Fibroblast of lung (primary cell): ENCODE results near the gene LGR6. TPM values are rescaled to one million over a fixed set of nuclear protein-coding genes. Genes with fewer than 3 reads are reported as not detected.

ENCODE experiments used
- DNase-seq, 2 donors: peaks; one replicate each; pipeline versions ENCODE4 v3.0.0 to v3.0.0-alpha.2; 2010; ENCODE audit warnings: low read depth in 2 of 2
- H2AFZ ChIP-seq: 2 replicates; pipeline ENCODE4 v1.5.1; 2012; ENCODE audit warnings: low read length, control low read depth, inconsistent platforms
- H3K27ac ChIP-seq: 2 replicates; pipeline ENCODE4 v1.5.1; 2011; ENCODE audit warnings: low read length, control low read depth; ENCODE audit not compliant: insufficient read depth
- H3K27me3 ChIP-seq: 2 replicates; pipeline ENCODE4 v1.5.1; 2011; ENCODE audit warnings: mild to moderate bottlenecking, low read length; ENCODE audit not compliant: control insufficient read depth, insufficient read depth
- H3K36me3 ChIP-seq: 2 replicates; pipeline ENCODE4 v1.5.1; 2011; ENCODE audit warnings: low read length; ENCODE audit not compliant: control insufficient read depth, insufficient read depth
- H3K4me1 ChIP-seq: 2 replicates; pipeline ENCODE4 v1.5.1; 2011; ENCODE audit warnings: low read length; ENCODE audit not compliant: control insufficient read depth, insufficient read depth; ENCODE audit errors: extremely low read depth
- H3K4me2 ChIP-seq: 2 replicates; pipeline ENCODE4 v1.5.1; 2011; ENCODE audit warnings: low read length, control low read depth; ENCODE audit not compliant: insufficient read depth; ENCODE audit errors: extremely low read depth
- H3K4me3 ChIP-seq, 4 experiments: fragments of 200-600 bp in 1 of 4; sonication (generic) in 1 of 4; replicated peaks in 1 of 4; 2 replicates each; pipeline ENCODE4 v1.5.1; 2011 to 2016; ENCODE audit warnings: low read length in 4 of 4, low read depth in 3 of 4, mild to moderate bottlenecking in 3 of 4, control low read depth in 2 of 4, inconsistent platforms in 1 of 4, mixed read lengths in 1 of 4; ENCODE audit not compliant: insufficient read depth in 1 of 4; ENCODE audit errors: control extremely low read depth in 1 of 4
- H3K79me2 ChIP-seq: 2 replicates; pipeline ENCODE4 v1.5.1; 2012; ENCODE audit warnings: mild to moderate bottlenecking, low read length, inconsistent platforms; ENCODE audit not compliant: control insufficient read depth, insufficient read depth
- H3K9ac ChIP-seq: 2 replicates; pipeline ENCODE4 v1.5.1; 2011; ENCODE audit warnings: mild to moderate bottlenecking, low read length, control low read depth; ENCODE audit not compliant: insufficient read depth
- H3K9me3 ChIP-seq: 2 replicates; pipeline ENCODE4 v1.5.1; 2012; ENCODE audit warnings: low read depth, low read length; ENCODE audit not compliant: control insufficient read depth, insufficient read depth
- H4K20me1 ChIP-seq: 2 replicates; pipeline ENCODE4 v1.5.1; 2011; ENCODE audit warnings: low read length; ENCODE audit not compliant: control insufficient read depth, insufficient read depth; ENCODE audit errors: extremely low read depth
- EZH2 ChIP-seq: IDR thresholded peaks from 2 replicates; pipeline ENCODE4 v1.5.1; 2012; ENCODE audit warnings: low read length, control low read depth, mild to moderate bottlenecking; ENCODE audit errors: missing control alignments
- polyA plus RNA-seq, 2 donors: library from polyadenylated mRNA; depleted of rRNA in 1 of 2; stranded (reverse) in 1 of 2; unstranded in 1 of 2; fragments of >200 nt; gene quantifications; 2 replicates each; pipeline ENCODE4 v1.2.1, GENCODE V29; 2011 to 2012; ENCODE audit warnings: missing spikeins in 1 of 2
- total RNA-seq: library from RNA; depleted of rRNA; stranded (reverse); fragments of >200 nt; gene quantifications from 2 replicates; pipeline ENCODE4 v1.2.1, GENCODE V29; 2014
- TF ChIP-seq, protein P1 (sequence below), 2 donors: IDR thresholded peaks in 1 of 2; conservative IDR thresholded peaks in 1 of 2; 1 replicate in 1 of 2; 2 replicates in 1 of 2; pipeline ENCODE4 v1.5.1; 2011 to 2012; ENCODE audit warnings: low read length in 2 of 2, control low read depth in 1 of 2, inconsistent platforms in 1 of 2, low read depth in 1 of 2, mild to moderate bottlenecking in 1 of 2

Gene LGR6
- total and polyA plus RNA-seq, 2 donors (not counting 1 experiment from before 2014, with no cell fraction given): 0.02 TPM; not detected in 1

DNA sequence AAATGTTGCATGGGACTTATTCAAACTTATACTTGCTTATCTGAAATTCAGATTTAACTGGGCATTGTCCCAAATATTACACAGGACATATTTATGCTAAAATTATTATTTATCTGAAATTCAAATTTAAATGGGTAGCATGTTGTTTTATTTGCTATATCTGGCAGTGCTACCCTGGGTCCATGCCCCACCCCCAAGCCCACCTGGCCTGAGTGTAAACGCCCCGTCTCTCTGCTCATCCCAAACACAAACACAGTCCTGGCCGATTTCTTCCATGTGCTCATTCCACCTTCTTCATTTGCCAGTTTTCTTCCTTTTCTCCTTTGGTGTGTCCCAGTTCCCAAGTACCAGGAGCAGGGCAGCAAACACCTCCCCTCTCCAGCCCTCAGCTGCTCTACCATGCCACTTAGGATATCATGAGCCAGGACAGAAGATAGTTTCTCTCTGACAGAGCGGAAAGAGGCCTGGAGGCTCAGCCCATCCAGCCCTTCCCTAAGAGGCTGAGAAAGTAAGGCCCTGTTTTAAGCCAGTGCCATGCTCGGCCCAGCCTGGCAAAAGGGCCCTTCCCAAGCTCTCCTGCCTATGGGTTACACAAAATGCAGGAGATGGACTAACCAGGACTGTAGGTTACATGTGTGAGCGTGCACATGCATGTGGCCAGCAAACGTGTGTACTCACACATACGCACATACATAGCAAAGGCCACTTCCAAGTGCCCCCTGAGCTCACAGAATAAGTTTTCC, 78.7 kb downstream of the LGR6 start:
- DNase-seq: no peak
- no peaks in the 10 kb centered on the region for H4K20me1 ChIP-seq
- H3K27ac ChIP-seq: no peak overlapping the region
- no peaks in the 10 kb centered on the region for H3K79me2 ChIP-seq
- TF ChIP-seq, protein P1, sequence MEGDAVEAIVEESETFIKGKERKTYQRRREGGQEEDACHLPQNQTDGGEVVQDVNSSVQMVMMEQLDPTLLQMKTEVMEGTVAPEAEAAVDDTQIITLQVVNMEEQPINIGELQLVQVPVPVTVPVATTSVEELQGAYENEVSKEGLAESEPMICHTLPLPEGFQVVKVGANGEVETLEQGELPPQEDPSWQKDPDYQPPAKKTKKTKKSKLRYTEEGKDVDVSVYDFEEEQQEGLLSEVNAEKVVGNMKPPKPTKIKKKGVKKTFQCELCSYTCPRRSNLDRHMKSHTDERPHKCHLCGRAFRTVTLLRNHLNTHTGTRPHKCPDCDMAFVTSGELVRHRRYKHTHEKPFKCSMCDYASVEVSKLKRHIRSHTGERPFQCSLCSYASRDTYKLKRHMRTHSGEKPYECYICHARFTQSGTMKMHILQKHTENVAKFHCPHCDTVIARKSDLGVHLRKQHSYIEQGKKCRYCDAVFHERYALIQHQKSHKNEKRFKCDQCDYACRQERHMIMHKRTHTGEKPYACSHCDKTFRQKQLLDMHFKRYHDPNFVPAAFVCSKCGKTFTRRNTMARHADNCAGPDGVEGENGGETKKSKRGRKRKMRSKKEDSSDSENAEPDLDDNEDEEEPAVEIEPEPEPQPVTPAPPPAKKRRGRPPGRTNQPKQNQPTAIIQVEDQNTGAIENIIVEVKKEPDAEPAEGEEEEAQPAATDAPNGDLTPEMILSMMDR (conservative IDR thresholded peaks at IDR 0.05 in 1 of 2, IDR thresholded peaks at IDR 0.05 in 1 of 2; ENCODE audit: low read depth in 1 of 2, low read length in 2 of 2): no peak
- TF ChIP-seq EZH2: no peak
- peaks cover 20% of the 10 kb centered on the region for H3K27me3 ChIP-seq
- no peaks in the 10 kb centered on the region for H3K36me3 ChIP-seq
- no peak overlapping the region for H3K9ac ChIP-seq
- H3K4me2 ChIP-seq: no peak overlapping the region
- H3K4me1 ChIP-seq: no peaks in the 10 kb centered on the region
- no peaks in the 10 kb centered on the region for H3K9me3 ChIP-seq
- no peak overlapping the region for H2AFZ ChIP-seq
- H3K4me3 ChIP-seq: no peak overlapping the region

DNA sequence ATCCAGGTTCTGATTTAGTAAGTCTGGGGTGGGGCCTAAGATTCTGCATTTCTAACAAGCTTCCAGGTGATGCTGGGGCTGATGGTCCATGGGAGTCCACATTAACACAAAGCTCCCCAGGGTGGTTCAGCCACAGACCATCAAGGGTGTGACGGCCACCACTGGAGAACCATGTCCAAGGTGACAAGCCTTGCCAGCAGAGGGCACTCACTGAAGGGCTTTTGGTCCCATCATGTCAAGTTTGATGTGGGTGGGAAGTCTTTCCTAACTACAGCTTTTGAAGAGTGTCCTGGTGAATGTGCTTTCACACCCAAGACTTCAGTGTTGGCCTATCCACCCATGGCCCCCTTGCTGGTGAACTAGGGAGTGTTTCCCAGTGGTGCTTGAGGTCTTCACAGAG, 81.0 kb downstream of the LGR6 start:
- H3K36me3 ChIP-seq: no peaks in the 10 kb centered on the region
- no peaks in the 10 kb centered on the region for H3K9me3 ChIP-seq
- H3K79me2 ChIP-seq: no peaks in the 10 kb centered on the region
- no peak overlapping the region for H3K27ac ChIP-seq
- peaks cover 1% of the 10 kb centered on the region for H3K4me1 ChIP-seq
- no peak for TF ChIP-seq EZH2
- TF ChIP-seq, protein P1 (conservative IDR thresholded peaks at IDR 0.05 in 1 of 2, IDR thresholded peaks at IDR 0.05 in 1 of 2; ENCODE audit: low read depth in 1 of 2, low read length in 2 of 2): peak; percentile 31 to 45
- H3K9ac ChIP-seq: no peak overlapping the region
- H2AFZ ChIP-seq: no peak overlapping the region
- no peak overlapping the region for H3K4me3 ChIP-seq
- H3K27me3 ChIP-seq: peaks cover 13% of the 10 kb centered on the region
- no peaks in the 10 kb centered on the region for H4K20me1 ChIP-seq
- no peak overlapping the region for H3K4me2 ChIP-seq
- DNase-seq: no peak

DNA sequence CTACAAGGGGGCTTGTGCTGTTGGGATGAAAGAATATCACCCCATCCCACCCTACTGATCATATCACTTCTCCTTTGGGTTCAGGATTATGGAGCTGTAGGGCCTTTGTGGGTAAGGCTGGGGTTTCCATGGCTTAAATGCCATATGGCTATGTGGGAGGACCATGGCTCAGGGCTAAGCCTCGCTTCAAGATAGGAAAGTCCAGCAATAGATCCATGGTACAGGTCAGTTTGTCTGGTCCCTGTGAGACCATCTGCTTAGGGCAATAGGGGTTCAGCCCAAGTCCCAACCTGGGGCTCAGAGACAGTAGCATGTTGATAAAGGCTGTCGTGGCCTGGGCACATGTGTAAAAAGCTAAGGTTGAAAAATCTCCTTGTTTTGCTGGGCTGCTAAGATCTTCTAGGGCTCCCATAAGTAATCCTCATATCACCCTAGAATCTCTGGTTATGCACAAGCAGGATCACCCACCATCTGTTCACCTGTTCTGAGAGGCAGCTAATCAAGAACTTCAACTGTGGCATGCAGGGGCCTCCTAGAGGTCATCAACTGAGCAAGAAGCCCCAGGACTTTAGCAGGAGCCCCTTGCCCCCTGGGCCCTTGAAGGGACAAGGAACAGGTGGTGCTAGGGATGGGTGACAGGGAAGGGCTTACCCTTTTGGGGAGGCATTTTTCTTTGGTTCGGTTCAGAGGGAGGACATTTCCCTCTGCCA, 81.6 kb downstream of the LGR6 start:
- no peak overlapping the region for H3K27ac ChIP-seq
- DNase-seq: no peak
- H2AFZ ChIP-seq: no peak overlapping the region
- no peak overlapping the region for H3K4me3 ChIP-seq
- no peaks in the 10 kb centered on the region for H3K9me3 ChIP-seq
- no peak overlapping the region for H3K4me2 ChIP-seq
- H3K9ac ChIP-seq: no peak overlapping the region
- no peaks in the 10 kb centered on the region for H4K20me1 ChIP-seq
- TF ChIP-seq EZH2: no peak
- TF ChIP-seq, protein P1 (conservative IDR thresholded peaks at IDR 0.05 in 1 of 2, IDR thresholded peaks at IDR 0.05 in 1 of 2; ENCODE audit: low read depth in 1 of 2, low read length in 2 of 2): no peak
- H3K4me1 ChIP-seq: peaks cover 4% of the 10 kb centered on the region
- no peaks in the 10 kb centered on the region for H3K79me2 ChIP-seq
- no peaks in the 10 kb centered on the region for H3K36me3 ChIP-seq
- peaks cover 12% of the 10 kb centered on the region for H3K27me3 ChIP-seq
